NOMO-1 treated with dmso at 0.1 percent for 144 hours (cell line): ENCODE results near the gene MAGEA3.
"Not testable (repeated sequence)": the region's sequence is repeated elsewhere in the genome, so short reads cannot be mapped to it uniquely, and the experiment has no call there.

Source experiments
- DNase-seq: peaks from one replicate; lab custom pipeline; 2025; ENCODE audit not compliant: unreplicated experiment; lab: John Stamatoyannopoulos, UW

The MAGEA3 gene

DNA sequence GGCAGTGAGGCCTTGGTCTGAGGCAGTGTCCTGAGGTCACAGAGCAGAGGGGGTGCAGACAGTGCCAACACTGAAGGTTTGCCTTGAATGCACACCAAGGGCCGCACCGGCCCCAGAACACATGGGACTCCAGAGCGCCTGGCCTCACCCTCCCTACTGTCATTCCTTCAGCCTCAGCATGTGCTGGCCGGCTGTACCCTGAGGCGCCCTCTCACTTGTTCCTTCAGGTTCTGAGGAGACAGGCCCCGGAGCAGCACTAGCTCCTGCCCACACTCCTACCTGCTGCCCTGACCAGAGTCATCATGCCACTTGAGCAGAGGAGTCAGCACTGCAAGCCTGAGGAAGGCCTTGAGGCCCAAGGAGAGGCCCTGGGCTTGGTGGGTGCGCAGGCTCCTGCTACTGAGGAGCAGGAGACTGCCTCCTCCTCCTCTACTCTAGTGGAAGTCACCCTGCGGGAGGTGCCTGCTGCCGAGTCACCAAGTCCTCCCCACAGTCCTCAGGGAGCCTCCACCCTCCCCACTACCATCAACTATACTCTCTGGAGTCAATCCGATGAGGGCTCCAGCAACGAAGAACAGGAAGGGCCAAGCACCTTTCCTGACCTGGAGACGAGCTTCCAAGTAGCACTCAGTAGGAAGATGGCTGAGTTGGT, 37.4 kb downstream of the MAGEA3 start:
- DNase-seq, result no peak

DNA sequence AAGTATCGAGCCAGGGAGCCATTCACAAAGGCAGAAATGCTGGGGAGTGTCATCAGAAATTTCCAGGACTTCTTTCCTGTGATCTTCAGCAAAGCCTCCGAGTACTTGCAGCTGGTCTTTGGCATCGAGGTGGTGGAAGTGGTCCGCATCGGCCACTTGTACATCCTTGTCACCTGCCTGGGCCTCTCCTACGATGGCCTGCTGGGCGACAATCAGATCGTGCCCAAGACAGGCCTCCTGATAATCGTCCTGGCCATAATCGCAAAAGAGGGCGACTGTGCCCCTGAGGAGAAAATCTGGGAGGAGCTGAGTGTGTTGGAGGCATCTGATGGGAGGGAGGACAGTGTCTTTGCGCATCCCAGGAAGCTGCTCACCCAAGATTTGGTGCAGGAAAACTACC, 37.9 kb downstream of the MAGEA3 start:
- not testable (repeated sequence) for DNase-seq

- no peak for DNase-seq
Measured at GRCh38 chrX:152738560-152738959, 40.0 kb downstream of the MAGEA3 start.
